Body of pancreas (tissue), 4 donors: ENCODE measurements around the gene RRM1.

Experiments
- CTCF ChIP-seq, 7 experiments: fragments of 450-650 bp in 4 of 7; fragments of 200-600 bp in 3 of 7; sonication (generic) in 3 of 7; IDR thresholded peaks; one replicate each; pipeline ENCODE4 v1.5.1; 2016 to 2019; ENCODE audit warnings: antibody characterized with exemption in 7 of 7
- POLR2A ChIP-seq, 3 donors: fragments of 450-650 bp; IDR thresholded peaks; one replicate each; pipeline ENCODE4 v1.6.1; 2016; ENCODE audit warnings: antibody characterized with exemption in 3 of 3, mild to moderate bottlenecking in 2 of 3

- TF ChIP-seq CTCF (IDR thresholded peaks at IDR 0.05) (no peak), POLR2A (IDR thresholded peaks at IDR 0.05) (no peak)
Observed at GRCh38 chr11:4146070-4146771, 51.6 kb downstream of the RRM1 start.
